SH-SY5Y (cell line): ENCODE measurements around the gene NOTCH2.

Experiments
- GATA2 ChIP-seq: IDR thresholded peaks from 2 replicates; pipeline ENCODE4 v1.6.1; 2011; ENCODE audit warnings: mild to moderate bottlenecking, low read depth, low read length
- GATA3 ChIP-seq: IDR thresholded peaks from 2 replicates; pipeline ENCODE4 v1.6.1; 2011; ENCODE audit warnings: low read depth, mild to moderate bottlenecking, low read length, moderate library complexity

DNA sequence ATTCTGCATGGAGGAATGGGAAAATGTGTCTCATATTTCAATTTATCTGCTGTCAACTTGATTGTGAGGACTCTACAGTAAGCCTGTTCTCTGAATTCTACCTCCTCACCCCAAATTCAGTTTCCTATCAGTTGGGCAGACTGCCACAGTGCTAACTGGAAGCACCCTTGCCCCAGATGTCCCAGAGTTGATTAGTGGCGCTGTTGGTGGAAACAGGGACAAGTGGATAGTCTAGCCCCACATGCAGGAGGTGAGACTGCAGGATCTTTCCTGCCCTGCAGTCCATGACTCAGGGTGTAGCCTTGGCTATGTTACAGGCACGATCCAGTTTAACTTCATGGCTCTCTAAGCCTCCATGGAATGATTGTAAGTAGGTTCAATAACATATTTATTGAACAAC lies 195.3 kb downstream of the NOTCH2 start:
- peak; percentile 74 for TF ChIP-seq GATA2
- no peak for TF ChIP-seq GATA3
